Measurements from ENCODE around the gene SCT.

DNA sequence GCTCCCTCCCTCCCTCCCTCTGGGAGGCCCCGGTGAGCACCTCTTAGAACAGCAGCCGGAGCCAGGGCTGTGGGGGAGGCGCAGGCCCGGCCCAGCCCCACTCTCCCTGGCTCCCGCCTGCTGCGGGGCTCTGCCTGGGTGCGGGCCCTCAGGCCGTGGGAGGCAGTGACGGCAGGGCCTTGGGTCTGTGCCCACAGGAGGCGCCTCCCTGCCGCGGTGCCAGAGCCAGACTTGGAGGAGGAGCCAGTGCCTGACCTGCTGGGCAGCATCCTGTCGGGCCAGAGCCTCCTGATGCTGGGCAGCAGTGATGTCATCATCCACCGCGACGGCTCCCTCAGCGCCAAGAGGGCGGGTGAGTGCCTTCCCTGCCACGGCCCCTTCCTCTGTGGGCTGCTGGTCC is 20.7 kb downstream of the SCT start:
- TF ChIP-seq ZNF555 (tag by site-specific recombination; conservative IDR thresholded peaks at IDR 0.05), result no peak
- TF ChIP-seq ZNF423 (tag by site-specific recombination; IDR thresholded peaks at IDR 0.05), result no peak
- TF ChIP-seq MEIS1 (CRISPR knock-in tag; IDR thresholded peaks at IDR 0.05; ENCODE audit: borderline replicate concordance), result no peak
- TF ChIP-seq, protein P1, sequence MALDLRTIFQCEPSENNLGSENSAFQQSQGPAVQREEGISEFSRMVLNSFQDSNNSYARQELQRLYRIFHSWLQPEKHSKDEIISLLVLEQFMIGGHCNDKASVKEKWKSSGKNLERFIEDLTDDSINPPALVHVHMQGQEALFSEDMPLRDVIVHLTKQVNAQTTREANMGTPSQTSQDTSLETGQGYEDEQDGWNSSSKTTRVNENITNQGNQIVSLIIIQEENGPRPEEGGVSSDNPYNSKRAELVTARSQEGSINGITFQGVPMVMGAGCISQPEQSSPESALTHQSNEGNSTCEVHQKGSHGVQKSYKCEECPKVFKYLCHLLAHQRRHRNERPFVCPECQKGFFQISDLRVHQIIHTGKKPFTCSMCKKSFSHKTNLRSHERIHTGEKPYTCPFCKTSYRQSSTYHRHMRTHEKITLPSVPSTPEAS (tag by site-specific recombination; IDR thresholded peaks at IDR 0.05), result no peak
- no peak for TF ChIP-seq TRIM28 (IDR thresholded peaks at IDR 0.05; ENCODE audit: borderline replicate concordance, low read length)
- TF ChIP-seq, protein P2, sequence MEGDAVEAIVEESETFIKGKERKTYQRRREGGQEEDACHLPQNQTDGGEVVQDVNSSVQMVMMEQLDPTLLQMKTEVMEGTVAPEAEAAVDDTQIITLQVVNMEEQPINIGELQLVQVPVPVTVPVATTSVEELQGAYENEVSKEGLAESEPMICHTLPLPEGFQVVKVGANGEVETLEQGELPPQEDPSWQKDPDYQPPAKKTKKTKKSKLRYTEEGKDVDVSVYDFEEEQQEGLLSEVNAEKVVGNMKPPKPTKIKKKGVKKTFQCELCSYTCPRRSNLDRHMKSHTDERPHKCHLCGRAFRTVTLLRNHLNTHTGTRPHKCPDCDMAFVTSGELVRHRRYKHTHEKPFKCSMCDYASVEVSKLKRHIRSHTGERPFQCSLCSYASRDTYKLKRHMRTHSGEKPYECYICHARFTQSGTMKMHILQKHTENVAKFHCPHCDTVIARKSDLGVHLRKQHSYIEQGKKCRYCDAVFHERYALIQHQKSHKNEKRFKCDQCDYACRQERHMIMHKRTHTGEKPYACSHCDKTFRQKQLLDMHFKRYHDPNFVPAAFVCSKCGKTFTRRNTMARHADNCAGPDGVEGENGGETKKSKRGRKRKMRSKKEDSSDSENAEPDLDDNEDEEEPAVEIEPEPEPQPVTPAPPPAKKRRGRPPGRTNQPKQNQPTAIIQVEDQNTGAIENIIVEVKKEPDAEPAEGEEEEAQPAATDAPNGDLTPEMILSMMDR (tag by site-specific recombination; IDR thresholded peaks at IDR 0.05), result no peak
- TF ChIP-seq ZNF114 (tag by site-specific recombination; IDR thresholded peaks at IDR 0.05), result no peak
- no peak for TF ChIP-seq ZNF521 (tag by site-specific recombination; IDR thresholded peaks at IDR 0.05)
- no peak for TF ChIP-seq ZNF133 (tag by site-specific recombination; IDR thresholded peaks at IDR 0.05)
- no peak for TF ChIP-seq ZBTB7A (tag by site-specific recombination; IDR thresholded peaks at IDR 0.05; ENCODE audit: low read depth)
- TF ChIP-seq, protein P3, sequence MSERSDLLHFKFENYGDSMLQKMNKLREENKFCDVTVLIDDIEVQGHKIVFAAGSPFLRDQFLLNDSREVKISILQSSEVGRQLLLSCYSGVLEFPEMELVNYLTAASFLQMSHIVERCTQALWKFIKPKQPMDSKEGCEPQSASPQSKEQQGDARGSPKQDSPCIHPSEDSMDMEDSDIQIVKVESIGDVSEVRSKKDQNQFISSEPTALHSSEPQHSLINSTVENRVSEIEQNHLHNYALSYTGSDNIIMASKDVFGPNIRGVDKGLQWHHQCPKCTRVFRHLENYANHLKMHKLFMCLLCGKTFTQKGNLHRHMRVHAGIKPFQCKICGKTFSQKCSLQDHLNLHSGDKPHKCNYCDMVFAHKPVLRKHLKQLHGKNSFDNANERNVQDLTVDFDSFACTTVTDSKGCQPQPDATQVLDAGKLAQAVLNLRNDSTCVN (tag by site-specific recombination; optimal IDR thresholded peaks at IDR 0.05), result no peak
